Osteocyte (in vitro differentiated cells): ENCODE data around the gene IRGC. TPM values are rescaled to one million over a fixed set of nuclear protein-coding genes. Genes with fewer than 3 reads are reported as not detected.
A peak's percentile ranks its signal among the peaks of the same experiment; 100 is the strongest.

ENCODE experiments used
- DNase-seq: peaks from one replicate; pipeline ENCODE4 v3.0.0; 2021; ENCODE audit warnings: mixed read lengths; ENCODE audit not compliant: unreplicated experiment; ENCODE audit errors: extremely low spot score
- H3K27ac Mint-ChIP-seq: one replicate; pipeline ENCODE4 v1.8.0; 2021; ENCODE audit warnings: mild to moderate bottlenecking, mixed read lengths; ENCODE audit not compliant: unreplicated experiment
- H3K27me3 Mint-ChIP-seq: one replicate; pipeline ENCODE4 v1.8.0; 2021; ENCODE audit warnings: mixed read lengths; ENCODE audit not compliant: unreplicated experiment
- H3K36me3 Mint-ChIP-seq: one replicate; pipeline ENCODE4 v1.8.0; 2021; ENCODE audit warnings: mixed read lengths; ENCODE audit not compliant: unreplicated experiment
- H3K4me1 Mint-ChIP-seq: one replicate; pipeline ENCODE4 v1.8.0; 2021; ENCODE audit warnings: mixed read lengths; ENCODE audit not compliant: unreplicated experiment
- H3K4me3 Mint-ChIP-seq: one replicate; pipeline ENCODE4 v1.8.0; 2021; ENCODE audit warnings: mild to moderate bottlenecking, moderate library complexity, mixed read lengths; ENCODE audit not compliant: unreplicated experiment
- H3K9me3 Mint-ChIP-seq: one replicate; pipeline ENCODE4 v1.8.0; 2021; ENCODE audit warnings: mixed read lengths; ENCODE audit not compliant: unreplicated experiment
- CTCF ChIP-seq: fragments of 200-600 bp; sonication (generic); IDR thresholded peaks from 2 replicates; pipeline ENCODE4 v1.5.0; 2021; ENCODE audit warnings: antibody characterized with exemption, mild to moderate bottlenecking, moderate library complexity
- total RNA-seq: library from RNA; stranded (reverse); gene quantifications from 2 replicates; pipeline ENCODE4 v1.2.1, GENCODE V29; 2021

IRGC gene
- total RNA-seq, 1 donor from 2014 or later, result not detected

GRCh38 chr19:43765109-43765876, 49.4 kb downstream of the IRGC start:
- peak; percentile 87 for DNase-seq

GRCh38 chr19:43766755-43767043, 50.8 kb downstream of the IRGC start:
- peaks cover 35% of the 10 kb centered on the region for H3K4me1 Mint-ChIP-seq
- H3K9me3 Mint-ChIP-seq, result no peaks in the 10 kb centered on the region
- no peaks in the 10 kb centered on the region for H3K27me3 Mint-ChIP-seq
- H3K4me3 Mint-ChIP-seq, result no peak overlapping the region
- no peak for TF ChIP-seq CTCF
- DNase-seq, result no peak
- no peaks in the 10 kb centered on the region for H3K36me3 Mint-ChIP-seq
- H3K27ac Mint-ChIP-seq, result peak overlapping the region; percentile 31

More at GRCh38 chr19:43765109-43765876, 49.4 kb downstream of the IRGC start:
- H3K36me3 Mint-ChIP-seq, result no peaks in the 10 kb centered on the region
- H3K27me3 Mint-ChIP-seq, result no peaks in the 10 kb centered on the region
- no peaks in the 10 kb centered on the region for H3K9me3 Mint-ChIP-seq
- H3K4me1 Mint-ChIP-seq, result peaks cover 43% of the 10 kb centered on the region
- TF ChIP-seq CTCF, result no peak
- no peak overlapping the region for H3K4me3 Mint-ChIP-seq
- H3K27ac Mint-ChIP-seq, result peak overlapping the region; percentile 91

- TF ChIP-seq CTCF, result no peak
Observed at GRCh38 chr19:43767316-43767715, 51.4 kb downstream of the IRGC start.

DNA sequence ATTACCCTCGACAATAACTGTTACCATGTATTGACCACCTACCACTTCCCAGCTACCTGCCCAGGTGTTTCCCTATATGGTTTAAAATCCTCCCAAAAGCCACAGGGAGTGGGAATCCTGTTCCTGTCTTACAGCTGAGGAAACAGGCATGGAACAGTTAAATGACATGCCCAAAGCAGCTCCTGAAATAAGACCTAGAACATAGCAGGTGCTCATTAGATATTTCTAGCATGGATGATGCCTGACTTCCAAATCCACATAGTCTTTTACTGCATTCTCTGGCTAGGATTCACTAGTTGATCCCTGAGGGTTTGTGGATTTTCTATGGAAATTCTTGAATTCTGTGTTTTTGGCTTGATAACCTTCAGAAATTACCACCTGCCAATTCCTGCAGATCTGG, 51.9 kb downstream of the IRGC start:
- Mint-ChIP-seq H3K4me1 (peaks cover 34% of the 10 kb centered on the region), H3K9me3 (no peaks in the 10 kb centered on the region), H3K36me3 (no peaks in the 10 kb centered on the region), H3K4me3 (no peak overlapping the region), H3K27me3 (no peaks in the 10 kb centered on the region), H3K27ac (no peak overlapping the region)
- no peak for DNase-seq
- TF ChIP-seq CTCF, result no peak

More at GRCh38 chr19:43767316-43767715, 51.4 kb downstream of the IRGC start:
- no peak overlapping the region for H3K4me3 Mint-ChIP-seq
- no peaks in the 10 kb centered on the region for H3K9me3 Mint-ChIP-seq
- no peak overlapping the region for H3K27ac Mint-ChIP-seq
- H3K27me3 Mint-ChIP-seq, result no peaks in the 10 kb centered on the region
- no peaks in the 10 kb centered on the region for H3K36me3 Mint-ChIP-seq
- peaks cover 34% of the 10 kb centered on the region for H3K4me1 Mint-ChIP-seq
- no peak for DNase-seq

GRCh38 chr19:43768273-43769050, 52.6 kb downstream of the IRGC start:
- DNase-seq, result no peak
- Mint-ChIP-seq H3K4me3 (no peak overlapping the region), H3K36me3 (no peaks in the 10 kb centered on the region), H3K27me3 (no peaks in the 10 kb centered on the region), H3K4me1 (peaks cover 30% of the 10 kb centered on the region), H3K27ac (no peak overlapping the region), H3K9me3 (no peaks in the 10 kb centered on the region)
- TF ChIP-seq CTCF, result no peak
